Smooth muscle cell (in vitro differentiated cells): ENCODE measurements around the gene SLN. TPM values are rescaled to one million over a fixed set of nuclear protein-coding genes. Genes with fewer than 3 reads are reported as not detected.

Source experiments
- DNase-seq: peaks from one replicate; lab custom pipeline; 2025; ENCODE audit not compliant: unreplicated experiment; lab: John Stamatoyannopoulos, UW
- H2AFZ ChIP-seq: fragments of 200-600 bp; sonication (generic); 2 replicates; pipeline ENCODE4 v1.6.0; 2016; ENCODE audit warnings: antibody characterized with exemption, low read depth, mild to moderate bottlenecking
- H3F3A ChIP-seq: fragments of 200-600 bp; sonication (generic); 2 replicates; pipeline ENCODE4 v1.6.0; 2017; ENCODE audit warnings: antibody characterized with exemption, low read depth
- H3K27ac ChIP-seq: fragments of 200-600 bp; sonication (generic); 2 replicates; pipeline ENCODE4 v1.5.1; 2016; ENCODE audit warnings: low read depth, mild to moderate bottlenecking
- H3K27me3 ChIP-seq: fragments of 200-600 bp; sonication (generic); 2 replicates; pipeline ENCODE4 v1.6.1; 2016; ENCODE audit warnings: low read depth, mild to moderate bottlenecking
- H3K36me3 ChIP-seq: fragments of 200-600 bp; sonication (generic); 2 replicates; pipeline ENCODE4 v1.5.1; 2016; ENCODE audit warnings: low read depth
- H3K4me1 ChIP-seq: fragments of 200-600 bp; sonication (generic); 2 replicates; pipeline ENCODE4 v1.5.1; 2016; ENCODE audit warnings: low read depth
- H3K4me2 ChIP-seq: fragments of 200-600 bp; sonication (generic); 2 replicates; pipeline ENCODE4 v1.6.0; 2016; ENCODE audit warnings: mild to moderate bottlenecking
- H3K4me3 ChIP-seq: fragments of 200-600 bp; sonication (generic); 2 replicates; pipeline ENCODE4 v1.5.1; 2016; ENCODE audit warnings: mild to moderate bottlenecking
- H3K79me2 ChIP-seq: fragments of 200-600 bp; sonication (generic); 2 replicates; pipeline ENCODE4 v1.6.0; 2016; ENCODE audit warnings: low read depth, mild to moderate bottlenecking
- H3K9ac ChIP-seq: fragments of 200-600 bp; sonication (generic); 2 replicates; pipeline ENCODE4 v1.6.0; 2016; ENCODE audit warnings: low read depth
- H3K9me3 ChIP-seq: fragments of 200-600 bp; sonication (generic); replicated peaks from 2 replicates; pipeline ENCODE4 v1.5.1; 2016; ENCODE audit warnings: low read depth
- H4K20me1 ChIP-seq: fragments of 200-600 bp; sonication (generic); 2 replicates; pipeline ENCODE4 v1.6.0; 2016; ENCODE audit warnings: low read depth
- WGBS: methylation state at CpG from one replicate; pipeline ENCODE4 v1.1.7; 2016; ENCODE audit warnings: low lambda C conversion rate; 5-methylcytosine and 5-hydroxymethylcytosine counted together
- polyA plus RNA-seq: library from polyadenylated mRNA; unstranded; fragments of >200 nt; fragmentation: Nextera tagmentation; extraction: Ambion mirVana; gene quantifications from 2 replicates; pipeline ENCODE4 v1.2.1, GENCODE V29; 2016
- total RNA-seq: library from RNA; depleted of rRNA; stranded (reverse); fragments of >200 nt; gene quantifications from 2 replicates; pipeline ENCODE4 v1.2.3, GENCODE V29; 2014
- TF ChIP-seq, protein P1 (sequence below): fragments of 200-600 bp; sonication (generic); IDR thresholded peaks from 2 replicates; pipeline ENCODE4 v1.5.1; 2017; ENCODE audit warnings: borderline replicate concordance, mild to moderate bottlenecking, antibody characterized with exemption; ENCODE audit not compliant: insufficient read depth, poor library complexity, severe bottlenecking

Gene SLN
- total and polyA plus RNA-seq, 2 experiments from 2014 or later = 0.82 TPM; not detected in 1

DNA sequence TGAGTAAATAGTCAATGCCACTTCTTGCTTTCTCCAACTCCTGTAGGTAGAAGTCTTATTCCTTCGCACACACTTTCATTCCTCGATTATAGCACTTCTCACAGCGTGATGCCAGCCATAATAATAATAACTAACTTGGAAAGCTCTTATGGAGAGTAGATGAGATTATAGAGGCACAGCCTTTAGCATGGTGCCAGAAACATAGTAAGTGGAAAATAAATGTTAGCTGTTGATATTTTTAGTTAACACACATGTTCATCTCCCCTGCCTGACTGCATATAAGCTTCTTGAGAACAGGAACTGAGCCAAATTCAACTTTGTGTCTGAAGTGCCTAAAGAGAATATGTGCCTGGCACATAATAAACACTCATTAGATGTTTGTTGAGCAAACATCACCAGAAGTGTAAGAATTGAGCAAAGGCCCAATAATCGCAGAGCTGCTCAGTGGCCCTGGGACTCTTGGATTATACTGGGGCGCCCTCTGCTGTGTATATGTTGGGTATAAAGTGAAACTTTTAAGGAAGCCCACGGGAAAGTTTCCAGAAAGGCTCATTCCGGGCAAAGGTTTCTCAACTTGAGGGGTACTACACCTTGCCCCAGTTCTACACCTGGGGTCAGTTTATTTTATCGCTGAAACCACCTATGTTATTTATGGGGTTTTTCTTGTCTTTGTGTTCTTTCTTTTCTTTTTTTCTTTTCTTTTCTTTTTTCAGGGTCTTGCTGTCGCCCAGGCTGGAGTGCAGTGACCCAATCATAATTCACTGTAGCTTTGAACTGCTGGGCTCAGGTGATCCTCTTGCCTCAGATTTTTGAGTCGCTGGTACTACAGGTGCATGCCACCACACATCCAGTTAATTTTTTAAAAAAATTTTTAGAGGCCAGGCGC lies 22.3 kb downstream of the SLN start:
- WGBS = 56% methylated on average over 11 of the region's 11 CpGs
- Histone ChIP-seq H4K20me1 (no peaks in the 10 kb centered on the region), H3K36me3 (no peaks in the 10 kb centered on the region), H3K9ac (no peak overlapping the region), H3K9me3 (no peaks in the 10 kb centered on the region), H3K4me1 (no peaks in the 10 kb centered on the region), H3K4me2 (peak overlapping the region; percentile 74), H3K27me3 (no peaks in the 10 kb centered on the region), H3K79me2 (no peaks in the 10 kb centered on the region), H3F3A (peaks cover 9% of the 10 kb centered on the region), H3K27ac (no peak overlapping the region), H2AFZ (peak overlapping the region; percentile 65), H3K4me3 (peak overlapping the region; percentile 15)
- DNase-seq = no peak
- TF ChIP-seq, protein P1, sequence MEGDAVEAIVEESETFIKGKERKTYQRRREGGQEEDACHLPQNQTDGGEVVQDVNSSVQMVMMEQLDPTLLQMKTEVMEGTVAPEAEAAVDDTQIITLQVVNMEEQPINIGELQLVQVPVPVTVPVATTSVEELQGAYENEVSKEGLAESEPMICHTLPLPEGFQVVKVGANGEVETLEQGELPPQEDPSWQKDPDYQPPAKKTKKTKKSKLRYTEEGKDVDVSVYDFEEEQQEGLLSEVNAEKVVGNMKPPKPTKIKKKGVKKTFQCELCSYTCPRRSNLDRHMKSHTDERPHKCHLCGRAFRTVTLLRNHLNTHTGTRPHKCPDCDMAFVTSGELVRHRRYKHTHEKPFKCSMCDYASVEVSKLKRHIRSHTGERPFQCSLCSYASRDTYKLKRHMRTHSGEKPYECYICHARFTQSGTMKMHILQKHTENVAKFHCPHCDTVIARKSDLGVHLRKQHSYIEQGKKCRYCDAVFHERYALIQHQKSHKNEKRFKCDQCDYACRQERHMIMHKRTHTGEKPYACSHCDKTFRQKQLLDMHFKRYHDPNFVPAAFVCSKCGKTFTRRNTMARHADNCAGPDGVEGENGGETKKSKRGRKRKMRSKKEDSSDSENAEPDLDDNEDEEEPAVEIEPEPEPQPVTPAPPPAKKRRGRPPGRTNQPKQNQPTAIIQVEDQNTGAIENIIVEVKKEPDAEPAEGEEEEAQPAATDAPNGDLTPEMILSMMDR = peak; percentile 64

DNA sequence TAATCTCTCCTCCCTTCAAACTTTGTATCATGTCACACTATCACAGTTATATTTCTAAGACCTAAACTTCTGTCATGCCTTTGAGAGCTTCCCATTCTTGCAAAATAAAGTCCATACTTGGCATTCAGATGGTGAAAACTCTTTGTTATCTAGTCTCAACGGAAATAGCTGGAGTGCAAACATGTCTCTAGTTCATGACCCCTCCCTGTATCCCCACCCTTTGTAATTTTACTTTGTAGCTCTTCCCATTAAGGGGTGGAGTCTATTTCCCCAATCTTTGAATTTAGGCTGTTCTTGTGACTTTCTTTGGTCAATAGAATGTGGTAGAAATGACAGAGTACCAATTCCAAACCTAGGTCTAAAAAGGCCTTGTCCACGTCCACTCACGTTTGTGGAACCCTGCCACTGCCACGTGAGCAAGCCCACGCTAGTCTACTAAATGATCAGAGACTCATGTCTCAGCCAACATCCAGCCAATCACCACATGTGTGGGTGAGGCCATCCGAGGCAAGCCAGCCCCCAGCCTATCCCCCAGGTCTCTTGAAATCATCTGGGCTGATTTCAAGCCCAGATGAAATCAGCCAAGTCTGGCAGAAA lies 23.4 kb downstream of the SLN start:
- 82% methylated on average over 6 of the region's 6 CpGs for WGBS
- H3K36me3 ChIP-seq = no peaks in the 10 kb centered on the region
- H3K4me2 ChIP-seq = no peak overlapping the region
- DNase-seq = no peak
- no peaks in the 10 kb centered on the region for H3K4me1 ChIP-seq
- TF ChIP-seq, protein P1 = no peak
- no peaks in the 10 kb centered on the region for H3K79me2 ChIP-seq
- H3K27ac ChIP-seq = no peak overlapping the region
- H3K9me3 ChIP-seq = no peaks in the 10 kb centered on the region
- peaks cover 9% of the 10 kb centered on the region for H3F3A ChIP-seq
- H3K27me3 ChIP-seq = no peaks in the 10 kb centered on the region
- H3K9ac ChIP-seq = no peak overlapping the region
- no peaks in the 10 kb centered on the region for H4K20me1 ChIP-seq
- H2AFZ ChIP-seq = no peak overlapping the region
- no peak overlapping the region for H3K4me3 ChIP-seq

DNA sequence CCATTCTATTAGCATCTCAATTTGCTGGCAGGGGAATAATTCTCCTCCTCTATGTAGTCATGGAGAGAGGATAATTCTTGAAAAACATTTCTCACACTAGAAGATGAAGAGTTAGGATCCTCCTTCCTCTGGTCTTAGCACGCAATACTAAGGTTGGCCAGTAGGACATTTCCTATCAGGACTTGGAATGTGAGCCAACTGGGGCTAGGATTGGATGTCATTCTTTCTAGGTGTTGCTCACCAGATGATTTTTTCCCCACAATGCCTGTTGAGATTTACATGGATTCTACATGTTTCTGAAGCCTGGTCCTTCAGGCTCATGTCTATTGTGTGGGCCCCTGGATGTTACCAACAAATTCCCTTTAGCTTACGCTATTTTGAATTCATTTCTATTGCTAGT lies 28.0 kb downstream of the SLN start:
- 80% methylated on average over 2 of the region's 2 CpGs for WGBS
- no peak overlapping the region for H3K9ac ChIP-seq
- H4K20me1 ChIP-seq = no peaks in the 10 kb centered on the region
- DNase-seq = no peak
- TF ChIP-seq, protein P1 = peak; percentile 24
- H3K4me2 ChIP-seq = no peak overlapping the region
- no peak overlapping the region for H3K27ac ChIP-seq
- no peak overlapping the region for H3K4me3 ChIP-seq
- H3K4me1 ChIP-seq = no peaks in the 10 kb centered on the region
- no peaks in the 10 kb centered on the region for H3K36me3 ChIP-seq
- H3K79me2 ChIP-seq = no peaks in the 10 kb centered on the region
- no peaks in the 10 kb centered on the region for H3K27me3 ChIP-seq
- no peaks in the 10 kb centered on the region for H3F3A ChIP-seq
- H3K9me3 ChIP-seq = no peaks in the 10 kb centered on the region
- H2AFZ ChIP-seq = no peak overlapping the region

DNA sequence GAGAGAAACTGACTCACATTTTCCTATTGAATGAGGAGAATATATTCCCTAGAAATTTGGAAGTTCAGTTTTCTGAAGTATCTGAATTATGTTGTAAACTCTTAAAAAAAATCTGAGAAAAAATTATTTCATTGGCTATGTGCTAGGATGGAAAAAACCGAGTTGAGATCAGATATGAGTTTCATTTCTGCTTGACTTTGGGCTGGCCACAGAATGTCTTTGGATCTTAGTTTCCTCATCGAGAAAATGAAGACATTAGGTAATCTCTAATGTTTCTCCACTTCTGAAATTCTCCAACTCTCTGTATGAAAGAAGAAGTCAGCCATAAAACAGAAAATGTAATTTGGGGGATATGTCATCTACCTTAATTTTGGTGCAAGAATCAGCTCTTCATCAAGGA lies 28.8 kb downstream of the SLN start:
- no peak for DNase-seq
- no peaks in the 10 kb centered on the region for H3K36me3 ChIP-seq
- no peak overlapping the region for H3K27ac ChIP-seq
- H3K4me2 ChIP-seq = no peak overlapping the region
- no peaks in the 10 kb centered on the region for H3K9me3 ChIP-seq
- no peaks in the 10 kb centered on the region for H4K20me1 ChIP-seq
- whole genome bisulfite sequencing = 80% methylated on average over 2 of the region's 2 CpGs
- no peaks in the 10 kb centered on the region for H3K79me2 ChIP-seq
- no peak overlapping the region for H2AFZ ChIP-seq
- H3K27me3 ChIP-seq = no peaks in the 10 kb centered on the region
- H3K4me3 ChIP-seq = no peak overlapping the region
- no peaks in the 10 kb centered on the region for H3F3A ChIP-seq
- TF ChIP-seq, protein P1 = no peak
- no peaks in the 10 kb centered on the region for H3K4me1 ChIP-seq
- no peak overlapping the region for H3K9ac ChIP-seq
